Measurements from ENCODE around the gene COX6B2. TPM values are rescaled to one million over a fixed set of nuclear protein-coding genes. Genes with fewer than 3 reads are reported as not detected.

The COX6B2 gene
- total and polyA plus RNA-seq, 12 donors, result 0.17 to 0.18 TPM; not detected in 10

- H3K4me1 ChIP-seq (replicated peaks in 1 of 2), result peaks cover 0 to 6% of the 10 kb centered on the region in 2 donors
- H3K27me3 ChIP-seq, result peaks cover 22% of the 10 kb centered on the region
- no peak overlapping the region for H3K4me3 ChIP-seq
- 79 to 91% (median 85%) methylated on average over 7 to 8 of the region's 8 CpGs for WGBS, 4 donors
- no peak for DNase-seq
- intact Hi-C loops (cut with DNase I), result no loop called here
- H3K36me3 ChIP-seq (replicated peaks in 1 of 2), result no peaks in the 10 kb centered on the region
- no peaks in the 10 kb centered on the region for H3K9me3 ChIP-seq (replicated peaks in 1 of 3)
- H3K27ac ChIP-seq, result no peak overlapping the region
- TF ChIP-seq POLR2A (IDR thresholded peaks at IDR 0.05) (no peak), CTCF (IDR thresholded peaks at IDR 0.05) (no peak)
These were observed 10.7 kb upstream of the COX6B2 start for GRCh38 chr19:55365245-55365644.

- no peak for TF ChIP-seq CTCF (IDR thresholded peaks at IDR 0.05)
- no peak for TF ChIP-seq POLR2A (IDR thresholded peaks at IDR 0.05)
- no peaks in the 10 kb centered on the region for H3K36me3 ChIP-seq (replicated peaks in 1 of 2)
- DNase-seq, result no peak
- H3K4me3 ChIP-seq, result no peak within 1 kb of the TSS
- intact Hi-C loops (cut with DNase I), result no loop called here
- no peak within 1 kb of the TSS for H3K27ac ChIP-seq
- H3K9me3 ChIP-seq (replicated peaks in 1 of 3), result no peaks in the 10 kb centered on the region
- WGBS, 4 donors, result 77 to 86% (median 84%) methylated on average over 14 to 27 of the region's 27 CpGs
- H3K4me1 ChIP-seq (replicated peaks in 1 of 2), result no peaks in the 10 kb centered on the region
- peaks cover 4% of the 10 kb centered on the region for H3K27me3 ChIP-seq
These were observed 8.6 kb upstream of the COX6B2 start, which contains the start of gene GARIN5B for GRCh38 chr19:55362990-55363716. GARIN5B (minus strand) TSS chr19:55363260; CDS start chr19:55363066, 194 bp downstream.

GRCh38 chr19:55362174-55362989, 7.9 kb upstream of the COX6B2 start:
- Histone ChIP-seq H3K9me3 (replicated peaks in 1 of 3) (no peaks in the 10 kb centered on the region), H3K27ac (no peak overlapping the region), H3K4me3 (no peak overlapping the region), H3K36me3 (replicated peaks in 1 of 2) (no peaks in the 10 kb centered on the region), H3K4me1 (replicated peaks in 1 of 2) (no peaks in the 10 kb centered on the region), H3K27me3 (no peaks in the 10 kb centered on the region)
- intact Hi-C loops (cut with DNase I), result no loop called here
- WGBS, 4 donors, result 72 to 84% (median 80%) methylated on average over 7 to 38 of the region's 38 CpGs
- TF ChIP-seq CTCF (IDR thresholded peaks at IDR 0.05) (no peak), POLR2A (IDR thresholded peaks at IDR 0.05) (no peak)
- DNase-seq, result no peak

GRCh38 chr19:55360902-55361301, 6.4 kb upstream of the COX6B2 start:
- Histone ChIP-seq H3K9me3 (replicated peaks in 1 of 3) (no peaks in the 10 kb centered on the region), H3K36me3 (replicated peaks in 1 of 2) (no peaks in the 10 kb centered on the region), H3K27me3 (no peaks in the 10 kb centered on the region), H3K4me1 (replicated peaks in 1 of 2) (no peaks in the 10 kb centered on the region), H3K4me3 (no peak overlapping the region), H3K27ac (no peak overlapping the region)
- no peak for TF ChIP-seq CTCF (IDR thresholded peaks at IDR 0.05)
- TF ChIP-seq POLR2A (IDR thresholded peaks at IDR 0.05), result no peak
- intact Hi-C loops (cut with DNase I), result no loop called here
- no peak for DNase-seq
- 88 to 95% (median 94%) methylated on average over 14 to 16 of the region's 16 CpGs for whole genome bisulfite sequencing, 4 donors
